Measurements from ENCODE around the gene ZNF768. TPM values are rescaled to one million over a fixed set of nuclear protein-coding genes. Genes with fewer than 3 reads are reported as not detected.

ZNF768 gene
- total RNA-seq, 1 donor from 2014 or later, result 31.4 TPM

DNA sequence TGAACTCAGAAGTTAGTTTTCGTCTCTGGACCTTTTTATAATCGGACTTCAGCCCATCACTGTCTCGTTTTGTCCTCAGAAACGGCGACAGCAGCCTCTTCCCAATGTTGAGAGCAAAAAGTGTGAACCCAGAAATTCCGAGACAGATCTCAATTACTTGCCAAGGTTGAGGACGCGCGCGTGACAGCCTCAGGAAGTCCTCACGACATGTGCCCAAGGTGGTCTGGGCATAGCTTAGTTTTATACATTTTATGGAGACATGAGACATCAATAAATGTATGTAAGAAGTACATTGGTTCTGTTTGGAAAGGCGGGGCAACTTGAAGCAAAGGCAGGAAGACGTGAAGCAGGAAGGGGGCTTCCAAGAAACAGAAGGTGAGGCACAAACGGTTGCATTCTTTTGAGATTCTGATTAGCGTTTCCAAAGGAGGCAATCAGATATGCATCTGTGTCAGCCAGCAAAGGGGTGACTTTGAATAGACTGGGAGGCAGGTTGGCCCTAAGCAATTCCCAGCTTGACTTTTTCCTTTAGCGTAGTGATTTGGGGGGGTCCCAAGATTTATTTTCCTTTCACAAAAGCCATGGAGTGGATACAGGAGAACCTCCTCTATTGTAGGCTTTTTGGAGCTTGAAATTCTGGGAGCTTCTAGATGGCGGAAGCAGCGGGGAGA, 8.9 kb upstream of the ZNF768 start:
- Mint-ChIP-seq H3K9me3 (ENCODE audit: unreplicated experiment) (no peaks in the 10 kb centered on the region), H3K27me3 (ENCODE audit: unreplicated experiment) (peaks cover 2% of the 10 kb centered on the region), H3K4me3 (ENCODE audit: unreplicated experiment) (peak overlapping the region; percentile 96), H3K4me1 (ENCODE audit: unreplicated experiment) (peaks cover 18% of the 10 kb centered on the region), H3K27ac (ENCODE audit: unreplicated experiment) (peak overlapping the region; percentile 97), H3K36me3 (ENCODE audit: low read depth, unreplicated experiment) (peaks cover 13% of the 10 kb centered on the region)
- TF ChIP-seq, protein P1, sequence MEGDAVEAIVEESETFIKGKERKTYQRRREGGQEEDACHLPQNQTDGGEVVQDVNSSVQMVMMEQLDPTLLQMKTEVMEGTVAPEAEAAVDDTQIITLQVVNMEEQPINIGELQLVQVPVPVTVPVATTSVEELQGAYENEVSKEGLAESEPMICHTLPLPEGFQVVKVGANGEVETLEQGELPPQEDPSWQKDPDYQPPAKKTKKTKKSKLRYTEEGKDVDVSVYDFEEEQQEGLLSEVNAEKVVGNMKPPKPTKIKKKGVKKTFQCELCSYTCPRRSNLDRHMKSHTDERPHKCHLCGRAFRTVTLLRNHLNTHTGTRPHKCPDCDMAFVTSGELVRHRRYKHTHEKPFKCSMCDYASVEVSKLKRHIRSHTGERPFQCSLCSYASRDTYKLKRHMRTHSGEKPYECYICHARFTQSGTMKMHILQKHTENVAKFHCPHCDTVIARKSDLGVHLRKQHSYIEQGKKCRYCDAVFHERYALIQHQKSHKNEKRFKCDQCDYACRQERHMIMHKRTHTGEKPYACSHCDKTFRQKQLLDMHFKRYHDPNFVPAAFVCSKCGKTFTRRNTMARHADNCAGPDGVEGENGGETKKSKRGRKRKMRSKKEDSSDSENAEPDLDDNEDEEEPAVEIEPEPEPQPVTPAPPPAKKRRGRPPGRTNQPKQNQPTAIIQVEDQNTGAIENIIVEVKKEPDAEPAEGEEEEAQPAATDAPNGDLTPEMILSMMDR (IDR thresholded peaks at IDR 0.05; ENCODE audit: unreplicated experiment), result no peak
- no peak for DNase-seq (ENCODE audit: low spot score)

DNA sequence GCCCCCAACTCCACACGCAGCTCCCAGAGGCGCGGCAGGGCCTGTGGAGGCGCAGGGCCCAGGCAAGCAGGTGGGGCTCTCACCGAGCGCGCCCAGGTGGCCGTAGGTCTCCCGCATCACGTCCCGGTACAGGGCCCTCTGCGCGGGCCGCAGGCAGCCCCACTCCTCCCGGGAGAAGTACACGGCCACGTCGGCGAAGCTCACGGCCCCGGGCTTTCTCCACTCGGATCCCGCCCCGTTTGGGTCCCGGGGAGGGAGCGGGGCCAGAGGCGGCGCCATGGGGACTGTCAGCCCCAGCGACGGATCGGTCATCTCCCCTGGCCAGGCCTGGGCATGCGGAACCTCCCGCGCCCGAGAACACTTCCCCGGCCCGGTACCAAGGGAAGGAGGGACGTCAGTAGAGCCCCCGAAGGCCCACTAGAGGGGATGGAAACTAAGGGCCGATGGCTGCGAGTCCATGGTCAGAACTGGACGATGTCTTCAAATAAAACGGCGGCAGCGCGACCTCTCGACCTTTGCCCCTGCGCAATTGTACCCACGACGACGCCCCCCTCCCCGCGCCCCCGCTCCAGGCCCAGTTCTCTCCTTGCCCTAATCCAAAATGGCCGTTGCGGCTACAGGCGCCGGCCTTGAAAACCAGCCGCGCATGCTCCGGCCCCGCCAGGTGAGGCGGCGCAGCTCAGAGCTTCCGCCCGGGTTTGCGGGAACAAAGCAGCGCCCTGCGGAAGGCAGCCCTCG, 8.2 kb upstream of the ZNF768 start, which contains the start of gene ZNF747:
Gene ZNF747 (minus strand): TSS at position 491 of the 738 bp plus-strand sequence. CDS start 179 bp downstream, at position 312.
- Mint-ChIP-seq H3K4me3 (ENCODE audit: unreplicated experiment) (peak within 1 kb of the TSS; percentile 96), H3K27me3 (ENCODE audit: unreplicated experiment) (peaks cover 2% of the 10 kb centered on the region), H3K27ac (ENCODE audit: unreplicated experiment) (peak within 1 kb of the TSS; percentile 97), H3K36me3 (ENCODE audit: low read depth, unreplicated experiment) (peaks cover 16% of the 10 kb centered on the region), H3K4me1 (ENCODE audit: unreplicated experiment) (peaks cover 18% of the 10 kb centered on the region), H3K9me3 (ENCODE audit: unreplicated experiment) (no peaks in the 10 kb centered on the region)
- DNase-seq (ENCODE audit: low spot score), result peak; percentile 81
- TF ChIP-seq, protein P1 (IDR thresholded peaks at IDR 0.05; ENCODE audit: unreplicated experiment), result no peak

DNA sequence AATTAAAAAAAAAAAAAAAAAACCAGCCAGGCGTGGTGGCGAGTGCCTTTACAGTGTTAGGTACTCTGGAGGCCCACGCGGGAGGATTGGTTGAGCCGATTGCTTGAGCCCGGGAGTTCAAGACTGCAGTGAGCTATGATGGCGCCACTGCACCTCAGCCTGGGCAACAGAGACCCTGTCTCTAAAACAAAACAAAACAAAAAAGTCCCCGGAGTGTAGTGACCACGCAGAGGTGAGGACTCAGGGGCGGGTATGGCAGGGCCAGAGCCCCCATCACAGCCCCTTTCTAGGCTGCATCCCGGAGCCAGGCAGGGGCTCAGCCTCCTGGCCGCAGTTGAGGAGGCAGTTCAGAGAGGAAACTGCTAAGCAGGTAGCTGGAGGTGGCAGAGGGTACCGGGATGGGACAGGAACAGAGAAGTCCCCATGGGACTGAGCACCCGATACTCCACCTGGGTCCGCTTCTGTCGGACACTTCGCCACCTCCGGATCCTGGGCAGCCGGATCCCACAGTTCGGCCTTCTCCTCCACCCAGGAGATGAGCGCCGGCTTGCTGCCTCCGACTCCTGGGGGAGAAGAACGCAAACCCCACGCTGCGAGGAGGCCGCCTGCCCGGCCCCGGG, 7.5 kb upstream of the ZNF768 start:
- no peak overlapping the region for H3K27ac Mint-ChIP-seq (ENCODE audit: unreplicated experiment)
- DNase-seq (ENCODE audit: low spot score), result no peak
- TF ChIP-seq, protein P1 (IDR thresholded peaks at IDR 0.05; ENCODE audit: unreplicated experiment), result no peak

DNA sequence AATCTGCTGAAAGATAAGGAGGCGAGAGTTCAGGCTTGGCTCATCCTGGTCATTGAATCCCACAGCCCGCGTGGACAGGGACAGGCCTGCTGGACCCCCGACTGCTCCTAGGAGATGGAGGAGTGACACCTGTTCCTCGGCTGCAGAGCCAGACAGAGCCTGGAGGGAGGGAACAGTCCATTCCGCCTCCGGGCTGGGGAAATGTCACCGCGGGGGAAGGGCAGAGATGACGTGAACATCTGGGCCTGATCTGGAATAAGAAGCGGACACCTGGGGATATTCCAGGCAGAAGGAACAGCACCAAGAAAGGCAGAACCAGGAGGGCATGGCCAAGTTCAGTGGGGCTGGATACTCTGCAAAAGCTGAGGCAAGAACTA, 6.8 kb upstream of the ZNF768 start:
- Mint-ChIP-seq H3K27ac (ENCODE audit: unreplicated experiment) (peak overlapping the region; percentile 95), H3K4me3 (ENCODE audit: unreplicated experiment) (peak overlapping the region; percentile 92), H3K4me1 (ENCODE audit: unreplicated experiment) (peaks cover 24% of the 10 kb centered on the region), H3K9me3 (ENCODE audit: unreplicated experiment) (no peaks in the 10 kb centered on the region), H3K36me3 (ENCODE audit: low read depth, unreplicated experiment) (peaks cover 16% of the 10 kb centered on the region), H3K27me3 (ENCODE audit: unreplicated experiment) (peaks cover 2% of the 10 kb centered on the region)
- TF ChIP-seq, protein P1 (IDR thresholded peaks at IDR 0.05; ENCODE audit: unreplicated experiment), result no peak
- no peak for DNase-seq (ENCODE audit: low spot score)

More for the DNA sequence above, 7.5 kb upstream of the ZNF768 start:
- Mint-ChIP-seq H3K27me3 (ENCODE audit: unreplicated experiment) (peaks cover 2% of the 10 kb centered on the region), H3K36me3 (ENCODE audit: low read depth, unreplicated experiment) (peaks cover 16% of the 10 kb centered on the region), H3K4me1 (ENCODE audit: unreplicated experiment) (peaks cover 20% of the 10 kb centered on the region), H3K4me3 (ENCODE audit: unreplicated experiment) (peak overlapping the region; percentile 86), H3K9me3 (ENCODE audit: unreplicated experiment) (no peaks in the 10 kb centered on the region)
